NCI-H146 treated with DMSO at 0.1 percent for 48 hours (cell line): Measurements from ENCODE around the gene TSPAN1.
A peak's percentile ranks its signal among the peaks of the same experiment; 100 is the strongest.
"Not testable (repeated sequence)": the region's sequence is repeated elsewhere in the genome, so short reads cannot be mapped to it uniquely, and the experiment has no call there.

Experiments
- DNase-seq: peaks from one replicate; lab custom pipeline; 2025; ENCODE audit not compliant: unreplicated experiment; lab: John Stamatoyannopoulos, UW

TSPAN1 gene

DNA sequence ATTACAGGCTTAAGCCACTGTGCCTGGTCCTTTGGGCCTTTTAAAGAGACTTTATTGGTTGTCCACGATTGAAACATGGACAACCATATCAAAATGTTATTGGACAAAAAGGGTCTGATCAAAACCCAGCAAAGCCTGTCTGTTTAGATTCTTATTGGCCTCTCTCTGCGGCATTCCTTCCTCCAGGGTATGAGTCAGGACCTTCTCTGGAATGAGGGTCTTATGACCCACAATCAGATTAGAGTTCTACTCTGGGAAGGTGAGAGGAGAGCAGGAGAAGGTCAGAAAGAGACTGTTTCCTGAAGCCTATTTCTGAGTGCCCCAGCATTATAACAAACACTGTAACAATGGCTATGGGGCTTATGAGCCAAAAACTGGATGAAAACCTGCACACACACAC is 36.2 kb downstream of the TSPAN1 start:
- no peak for DNase-seq

DNA sequence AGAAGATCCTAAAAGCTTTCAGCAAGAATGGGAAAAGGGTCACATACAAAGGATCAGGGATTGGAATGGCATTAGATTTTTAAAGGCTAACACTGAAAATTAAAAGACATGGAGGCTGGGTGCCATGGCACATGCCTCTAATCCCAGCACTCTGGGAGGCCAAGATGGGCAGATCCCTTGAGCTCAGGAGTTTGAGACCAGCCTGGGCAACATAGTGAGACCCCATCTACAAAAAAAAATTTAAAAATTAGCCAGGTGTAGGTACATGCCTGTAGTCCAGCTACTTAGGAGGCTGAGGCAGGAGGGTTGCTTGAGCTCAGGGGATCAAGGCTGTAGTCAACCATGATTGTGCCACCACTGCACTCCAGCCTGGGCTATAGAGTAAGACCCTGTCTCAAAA is 40.6 kb downstream of the TSPAN1 start:
- DNase-seq = no peak

DNA sequence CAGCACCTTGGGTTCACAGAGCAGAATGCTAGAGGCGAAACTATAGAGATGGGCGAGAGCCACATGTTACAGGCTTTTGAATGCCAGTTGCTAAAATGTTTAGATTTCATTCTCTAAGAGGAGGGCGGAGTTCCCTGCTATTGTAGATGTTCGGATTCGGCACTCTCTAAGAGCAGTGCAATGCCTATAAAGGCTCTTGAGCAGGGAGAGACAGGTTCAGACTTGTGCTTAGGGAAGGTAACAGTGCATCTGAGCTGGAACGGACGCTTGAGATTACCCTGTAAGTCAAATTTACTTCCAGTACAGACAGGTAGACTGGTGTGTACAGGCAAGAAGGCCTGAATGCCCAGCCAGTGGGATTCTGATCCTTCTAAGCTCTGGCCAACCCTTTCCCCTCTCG is 43.6 kb downstream of the TSPAN1 start:
- no peak for DNase-seq

DNA sequence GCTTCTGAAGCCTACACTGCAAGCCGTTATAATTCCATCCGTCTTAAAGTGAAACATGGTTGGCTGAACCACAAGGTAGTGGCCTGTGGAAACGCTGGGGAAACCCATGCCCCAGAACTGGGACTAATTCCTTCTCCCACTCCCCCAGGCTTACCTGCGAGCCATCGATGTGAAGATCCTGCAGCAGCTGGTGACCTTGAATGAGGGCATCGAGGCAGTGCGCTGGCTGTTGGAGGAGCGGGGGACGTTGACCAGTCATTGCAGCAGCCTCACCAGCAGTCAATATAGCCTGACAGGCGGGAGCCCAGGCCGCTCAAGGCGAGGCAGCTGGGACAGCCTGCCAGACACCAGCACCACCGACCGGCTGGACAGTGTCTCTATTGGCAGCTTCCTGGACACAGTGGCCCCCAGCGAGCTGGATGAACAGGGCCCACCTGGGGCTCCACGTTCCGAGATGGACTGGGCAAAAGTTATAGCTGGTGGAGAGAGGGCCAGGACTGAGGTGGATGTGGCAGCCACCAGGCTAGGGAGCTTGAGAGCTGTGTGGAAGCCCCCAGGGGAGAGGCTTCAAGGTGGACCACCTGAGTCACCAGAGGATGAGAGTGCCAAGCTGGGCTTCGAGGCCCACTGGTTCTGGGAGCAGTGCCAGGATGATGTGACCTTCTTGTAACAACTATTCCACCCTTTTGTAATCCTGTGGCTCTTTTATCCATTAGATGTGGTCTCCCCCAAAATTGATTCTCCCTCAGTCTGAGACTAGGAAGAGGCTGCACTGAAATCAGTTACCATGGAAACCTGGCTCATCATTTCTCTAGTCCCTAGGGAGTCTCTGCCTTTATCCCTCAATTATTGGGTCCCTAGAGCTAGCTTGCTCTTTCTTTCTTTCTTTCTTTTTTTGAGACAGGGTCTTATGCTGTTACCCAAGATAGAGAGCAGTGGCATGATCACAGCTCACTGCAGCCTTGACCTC is 44.9 kb downstream of the TSPAN1 start:
- DNase-seq = no peak

DNA sequence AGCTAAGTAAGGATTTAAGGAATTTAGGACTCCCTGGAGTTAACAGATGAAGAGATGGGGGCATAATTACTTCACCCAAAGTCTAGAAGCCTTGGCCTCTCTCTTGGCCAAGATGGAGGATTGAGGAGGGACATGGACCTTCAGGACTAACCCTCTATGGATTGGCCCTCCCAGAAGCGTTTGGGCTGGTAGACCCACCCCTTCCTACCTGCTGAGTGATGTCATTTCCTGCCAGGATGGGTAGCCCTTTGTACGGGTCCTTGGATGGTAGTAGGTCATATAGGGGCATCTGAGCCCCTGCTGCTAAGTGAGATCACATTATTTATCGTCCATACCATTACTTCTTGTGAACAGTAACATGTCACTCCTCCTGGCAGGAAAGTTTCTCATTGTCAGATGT is 45.9 kb downstream of the TSPAN1 start:
- no peak for DNase-seq

DNA sequence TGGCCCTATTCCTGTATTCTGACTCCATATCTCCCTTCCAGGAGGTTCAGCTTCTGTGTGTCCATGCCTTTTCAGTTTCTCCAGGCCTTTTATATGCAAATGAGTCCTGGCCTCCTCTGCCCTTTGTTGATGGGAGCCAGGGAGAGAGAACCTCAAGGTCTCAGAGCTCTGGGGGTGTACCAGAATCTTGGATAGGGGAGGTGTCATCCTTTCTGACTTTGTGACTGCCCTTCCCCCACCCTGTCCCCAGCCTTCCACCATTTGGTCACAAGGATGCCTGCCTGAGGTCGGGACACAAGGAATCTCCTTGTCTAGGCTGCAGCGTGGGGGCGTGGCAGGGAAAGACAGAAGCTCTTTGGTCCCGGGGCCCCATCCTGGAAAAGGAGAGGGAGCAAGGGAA is 46.9 kb downstream of the TSPAN1 start:
- DNase-seq = no peak

DNA sequence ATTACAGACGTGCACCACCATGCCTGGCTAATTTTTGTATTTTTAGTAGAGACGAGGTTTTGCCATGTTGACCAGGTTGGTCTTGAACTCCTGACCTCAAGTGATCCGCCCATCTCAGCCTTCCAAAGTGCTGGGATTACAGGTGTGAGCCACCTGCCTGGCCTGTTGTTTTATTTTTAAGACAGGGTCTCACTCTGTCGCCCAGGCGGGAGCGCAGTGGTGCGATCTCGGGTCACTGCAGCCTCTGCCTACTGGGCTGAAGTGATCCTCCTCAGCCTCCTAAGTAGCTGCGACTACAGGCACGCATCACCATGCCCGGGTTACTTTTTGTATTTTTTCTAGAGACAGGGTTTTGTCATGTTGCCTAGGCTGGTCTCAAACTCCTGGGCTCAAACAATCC is 48.2 kb downstream of the TSPAN1 start:
- DNase-seq = not testable (repeated sequence)

DNA sequence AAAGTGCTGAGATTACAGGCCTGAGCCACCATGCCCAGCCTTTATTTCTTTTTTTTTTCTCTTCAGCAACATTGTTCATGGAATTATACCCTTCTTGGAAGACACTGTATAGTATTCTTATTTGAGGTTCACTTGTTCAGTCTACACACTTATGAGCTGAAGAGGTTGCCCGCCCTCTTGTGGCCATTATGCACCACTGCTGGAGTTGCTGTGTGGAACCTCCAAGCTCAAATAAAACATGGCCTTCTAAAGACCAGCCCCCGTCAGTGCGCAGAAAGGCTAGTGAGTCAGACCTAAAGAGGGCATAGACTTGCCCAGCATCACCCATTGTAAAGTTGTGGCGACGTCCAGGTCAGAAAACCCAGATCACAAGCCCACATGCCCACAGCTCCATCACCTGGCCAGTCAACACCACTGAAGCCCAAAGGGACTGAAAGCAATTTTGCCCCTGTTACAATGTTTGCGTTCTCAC is 48.6 kb downstream of the TSPAN1 start:
- peak; percentile 69 for DNase-seq

DNA sequence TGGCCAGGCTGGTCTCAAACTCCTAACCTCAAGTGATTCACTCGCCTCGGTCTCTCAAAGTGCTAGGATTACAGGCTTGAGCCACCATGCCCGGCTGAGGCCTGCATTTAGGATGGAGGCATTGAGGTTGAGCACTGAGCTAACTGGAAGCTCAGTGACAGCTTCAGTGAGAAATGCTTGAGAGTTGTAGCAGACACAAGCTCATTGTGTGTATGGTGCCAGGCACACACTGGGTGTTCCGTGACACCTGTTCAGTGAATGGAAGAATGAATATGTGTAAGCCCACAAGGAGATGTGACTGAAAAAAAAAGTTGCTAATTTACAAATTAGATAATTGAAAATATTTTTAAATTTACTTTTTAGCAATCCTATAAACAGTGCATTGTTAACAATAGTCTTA is 50.1 kb downstream of the TSPAN1 start:
- DNase-seq = no peak

DNA sequence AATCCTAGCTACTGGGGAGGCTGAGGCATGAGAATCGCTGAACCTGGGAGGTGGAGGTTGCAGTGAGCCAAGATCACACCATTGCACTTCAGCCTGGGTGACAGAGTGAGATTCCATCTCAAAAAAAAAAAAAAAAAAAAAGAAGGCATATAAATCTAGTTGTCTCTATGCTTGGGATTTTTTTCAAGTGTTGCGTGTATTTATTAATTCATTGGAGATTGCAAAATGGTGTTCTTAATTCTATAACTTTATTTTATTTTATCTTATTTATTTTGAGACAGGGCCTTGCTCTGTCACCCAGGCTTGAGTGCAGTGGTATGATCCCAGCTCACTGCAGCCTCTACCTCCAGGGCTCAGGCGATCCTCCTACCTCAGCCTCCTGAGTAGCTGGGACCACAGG is 56.3 kb downstream of the TSPAN1 start:
- DNase-seq = not testable (repeated sequence)
